RKO (cell line): Measurements from ENCODE around the gene DNAJC7.
A peak's percentile ranks its signal among the peaks of the same experiment; 100 is the strongest.
"Not testable (repeated sequence)": the region's sequence is repeated elsewhere in the genome, so short reads cannot be mapped to it uniquely, and the experiment has no call there.

ENCODE experiments used
- DNase-seq: peaks from one replicate; pipeline ENCODE4 v3.0.0-alpha.2; 2016; ENCODE audit warnings: low spot score

Gene DNAJC7

DNA sequence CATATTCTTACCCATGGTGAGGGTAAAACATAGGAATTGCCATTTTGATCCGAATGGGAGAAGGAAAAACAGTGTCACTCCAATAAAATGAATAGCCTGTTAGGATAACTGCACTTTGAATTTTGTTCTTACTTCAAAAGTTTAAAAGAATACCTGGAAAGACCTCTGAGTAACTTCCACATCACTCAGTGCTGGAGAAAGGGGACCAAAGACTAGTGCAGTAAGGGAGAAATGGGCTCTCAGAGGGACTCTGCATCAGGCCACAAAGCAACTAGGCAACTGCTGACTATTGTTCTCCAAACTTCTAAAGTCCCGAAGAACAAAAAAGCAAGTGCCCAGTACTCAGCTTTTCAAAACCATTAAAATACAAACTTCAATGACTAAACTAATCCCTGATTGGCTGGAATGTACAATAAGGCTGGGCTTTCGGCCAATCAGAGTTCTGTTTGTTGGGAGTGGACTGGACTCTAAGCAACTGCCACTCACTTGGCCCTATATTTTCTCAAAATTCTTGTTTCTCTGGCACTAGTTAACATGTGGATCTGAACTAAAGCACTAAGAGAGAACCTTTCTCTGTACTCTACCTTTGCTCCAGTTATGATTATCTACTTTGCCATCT is 6.2 kb downstream of the DNAJC7 start:
- no peak for DNase-seq

- not testable (repeated sequence) for DNase-seq
Observed at GRCh38 chr17:42010266-42010680, 7.0 kb downstream of the DNAJC7 start.

DNA sequence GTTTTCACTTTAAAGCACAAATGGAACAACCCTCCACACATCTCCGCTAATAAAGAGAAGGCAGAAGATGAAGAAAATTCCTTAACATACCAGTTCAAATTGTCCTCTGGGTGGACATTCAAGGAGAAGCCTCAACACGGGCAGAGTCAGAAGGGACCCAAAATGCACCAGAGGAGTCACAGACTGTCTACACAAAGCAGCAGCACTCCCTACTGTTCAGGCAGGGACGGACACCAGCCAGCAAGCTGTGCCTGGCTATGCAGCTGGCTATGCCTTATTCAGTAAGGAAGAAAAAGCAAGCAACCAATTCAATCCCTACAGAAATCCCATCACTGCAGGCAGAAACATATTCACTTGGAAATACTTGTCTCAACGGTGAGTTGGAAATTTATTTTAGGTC is 8.1 kb downstream of the DNAJC7 start:
- DNase-seq, result peak; percentile 26

DNA sequence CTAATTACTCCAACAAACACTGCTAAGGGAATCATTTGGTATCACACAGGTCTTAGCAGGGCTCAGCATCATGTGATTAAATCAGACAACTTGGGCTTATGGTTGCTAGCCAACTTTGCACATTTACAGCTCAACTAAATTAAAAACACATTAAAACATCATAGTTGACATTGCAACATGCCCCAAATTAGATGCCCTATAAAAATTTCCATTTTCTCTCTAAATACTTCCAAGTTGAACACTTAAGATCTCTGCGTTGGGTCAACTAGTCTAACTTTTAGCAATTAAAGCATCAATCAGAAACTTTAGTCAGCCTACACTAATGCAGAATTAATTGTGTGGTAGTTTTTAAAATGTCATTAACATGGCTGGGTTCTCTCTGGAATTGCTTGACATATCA is 12.1 kb downstream of the DNAJC7 start:
- DNase-seq, result no peak

GRCh38 chr17:42002792-42003301 is 14.4 kb downstream of the DNAJC7 start:
- peak; percentile 16 for DNase-seq

GRCh38 chr17:42002175-42002791 is 15.0 kb downstream of the DNAJC7 start:
- no peak for DNase-seq

DNA sequence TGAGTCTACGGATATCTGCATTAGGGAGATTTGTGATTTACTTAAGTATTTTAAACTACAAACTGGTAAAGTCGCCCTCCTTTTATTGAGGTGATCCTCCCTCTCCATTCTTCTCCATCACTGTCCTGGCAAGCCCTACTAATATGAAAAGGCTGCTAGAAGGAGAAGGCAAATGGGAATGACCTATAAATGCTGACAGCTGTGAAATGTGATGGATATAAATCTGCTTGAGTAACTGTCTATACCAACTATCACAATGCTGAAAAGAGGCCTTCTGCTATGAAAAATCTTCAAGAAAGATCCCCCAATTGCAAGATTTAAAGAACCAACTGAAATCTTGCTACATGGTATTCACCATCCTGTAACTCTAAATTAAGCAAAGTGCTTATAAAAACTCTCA is 15.5 kb downstream of the DNAJC7 start:
- no peak for DNase-seq

GRCh38 chr17:42000413-42001133 is 16.7 kb downstream of the DNAJC7 start:
- DNase-seq, result no peak

DNA sequence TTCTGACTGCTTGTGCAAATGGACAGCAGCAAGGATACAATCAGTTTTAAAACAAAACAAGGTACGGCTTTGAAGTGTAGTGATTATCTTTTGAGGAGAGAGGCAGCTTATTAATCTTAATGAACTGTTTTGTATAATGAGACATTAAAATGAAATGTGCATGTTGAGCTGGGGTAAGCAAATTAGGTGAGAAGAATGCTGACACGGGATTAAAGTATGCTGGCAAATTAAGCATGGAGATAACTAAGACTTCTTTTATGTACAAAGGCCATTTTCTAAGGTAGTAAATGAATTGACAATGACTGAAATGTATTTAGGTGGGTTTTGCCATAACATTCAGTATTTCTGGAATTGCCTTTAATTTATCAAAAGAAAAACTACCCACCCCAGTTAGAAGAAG is 18.7 kb downstream of the DNAJC7 start:
- DNase-seq, result no peak

- DNase-seq, result no peak
Observed at GRCh38 chr17:41996855-41997164, 20.4 kb downstream of the DNAJC7 start.

DNA sequence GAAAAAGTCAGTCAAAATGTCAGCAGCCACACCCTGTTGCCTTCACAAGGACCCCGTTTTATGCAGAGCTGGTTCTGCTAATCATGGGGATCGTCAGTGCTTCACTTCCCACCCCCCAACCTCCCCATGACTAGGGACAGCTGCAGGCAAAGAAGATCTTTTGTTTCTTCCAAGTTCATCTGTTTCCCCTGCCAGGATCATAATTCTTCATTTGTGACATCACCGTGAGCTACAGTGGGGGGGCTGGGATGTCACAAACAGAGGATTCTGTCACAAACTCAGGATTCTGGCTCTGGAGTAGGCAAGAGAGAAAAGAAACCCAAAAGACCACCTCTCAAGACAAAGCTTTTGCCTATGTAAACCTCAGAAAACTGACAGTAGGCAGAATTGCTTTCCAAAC is 24.7 kb downstream of the DNAJC7 start:
- no peak for DNase-seq

DNA sequence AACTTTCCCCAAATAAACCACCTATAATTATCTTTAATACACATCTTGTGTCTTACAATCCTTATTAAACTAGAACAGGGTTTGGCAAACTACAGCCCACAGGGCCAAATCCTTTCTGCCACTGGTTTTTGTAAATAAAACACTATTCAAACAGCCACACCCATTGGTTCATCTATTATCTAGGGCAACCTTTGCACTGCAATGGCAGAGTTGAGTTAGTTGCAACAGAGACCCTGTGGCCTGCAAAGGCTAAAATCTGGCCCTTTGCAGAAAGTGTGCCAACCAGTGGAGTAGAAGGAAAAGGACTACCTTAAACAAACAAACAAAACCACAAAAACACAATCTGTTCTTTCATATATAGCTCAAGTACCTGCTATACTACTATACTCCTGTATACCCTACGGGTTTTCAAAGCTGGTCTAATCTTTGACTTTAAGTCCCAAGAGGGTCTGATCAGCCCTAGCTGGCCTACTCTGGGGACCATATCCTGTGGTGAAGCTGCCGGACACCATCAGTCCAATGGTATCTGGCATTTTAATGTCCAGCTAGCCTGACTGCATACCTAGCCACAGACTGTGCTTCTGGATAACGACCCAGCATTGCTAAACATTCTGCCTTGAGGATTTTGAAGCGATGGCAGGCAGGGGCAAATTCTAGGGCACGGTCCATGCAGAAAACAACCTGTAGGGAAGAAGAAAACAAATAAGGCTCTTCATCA is 27.4 kb downstream of the DNAJC7 start:
- DNase-seq, result no peak

- DNase-seq, result no peak
Observed at GRCh38 chr17:41988418-41988817, 28.8 kb downstream of the DNAJC7 start.

- DNase-seq, result no peak
Observed at GRCh38 chr17:41987642-41988041, 29.6 kb downstream of the DNAJC7 start.

GRCh38 chr17:41986634-41987033 is 30.6 kb downstream of the DNAJC7 start:
- no peak for DNase-seq

GRCh38 chr17:41985919-41986318 is 31.3 kb downstream of the DNAJC7 start:
- no peak for DNase-seq

DNA sequence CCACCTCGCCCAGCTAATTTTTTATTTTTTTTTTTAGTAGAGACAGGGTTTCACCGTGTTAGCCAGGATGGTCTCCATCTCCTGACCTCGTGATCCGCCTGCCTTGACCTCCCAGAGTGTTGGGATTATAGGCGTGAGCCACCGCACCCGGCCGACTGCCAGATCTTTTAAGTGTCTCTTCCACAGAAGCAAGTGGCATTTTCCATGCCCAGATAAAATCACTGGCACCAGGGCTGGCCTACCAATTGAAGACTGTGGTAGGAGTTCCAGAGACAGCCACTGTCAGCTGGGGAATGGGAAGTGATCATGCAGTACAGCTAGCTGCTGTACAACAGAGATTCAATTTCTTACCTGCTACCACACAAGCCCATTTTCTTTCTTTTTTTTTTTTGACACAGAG is 32.8 kb downstream of the DNAJC7 start:
- no peak for DNase-seq

DNA sequence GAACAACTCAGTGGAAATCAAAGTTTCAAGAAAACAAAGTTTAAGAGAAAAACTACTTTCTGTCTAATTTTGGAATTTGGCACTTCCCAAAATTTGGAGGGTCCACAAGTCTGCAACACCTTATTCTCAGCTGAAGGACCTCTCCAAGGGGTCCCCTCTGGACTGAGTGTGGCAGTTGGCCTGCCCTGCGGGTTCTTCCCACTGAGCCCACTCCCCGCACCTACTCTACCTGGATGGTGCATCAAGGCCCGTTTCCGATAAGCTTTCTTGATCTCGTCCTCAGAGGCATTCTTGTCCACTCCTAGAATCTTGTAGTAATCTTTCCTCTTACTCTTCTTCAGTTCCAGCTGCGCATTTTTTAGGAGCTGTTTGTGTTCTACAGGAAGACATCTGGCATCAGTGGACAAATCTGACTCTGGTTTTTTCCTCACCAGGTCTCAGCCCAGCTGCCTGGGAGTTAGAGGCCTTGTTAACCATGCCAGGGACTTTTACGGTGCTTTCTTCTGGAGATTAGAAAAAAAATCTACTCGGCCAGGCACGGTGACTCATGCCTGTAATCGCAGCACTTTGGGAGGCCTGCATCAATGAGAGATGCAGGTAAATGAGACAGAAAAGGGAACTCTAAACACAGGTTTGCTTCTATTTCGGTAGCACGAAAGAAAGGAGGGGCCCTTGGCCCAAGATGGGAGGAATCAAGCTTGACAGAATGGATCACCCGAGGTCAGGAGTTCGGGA is 35.0 kb downstream of the DNAJC7 start:
- DNase-seq, result no peak

DNA sequence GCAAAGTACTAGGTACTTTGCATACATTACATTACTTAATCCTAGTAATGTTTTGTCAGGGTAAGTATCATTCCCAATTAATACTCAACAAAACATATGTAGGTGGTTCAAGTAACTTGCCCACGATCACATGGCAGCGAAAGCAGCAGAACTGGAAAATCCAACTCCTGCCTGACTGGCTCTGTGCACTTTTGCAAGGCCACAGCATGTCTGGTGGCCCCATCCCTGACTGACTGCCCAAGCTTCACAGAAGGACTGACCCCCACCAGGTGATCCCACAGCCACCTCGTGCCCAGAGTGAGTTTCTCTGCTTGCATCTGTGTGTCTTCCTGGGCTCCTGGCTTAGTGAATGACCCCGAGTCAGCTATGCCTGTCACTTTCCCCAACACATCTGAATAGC is 39.2 kb downstream of the DNAJC7 start:
- no peak for DNase-seq

GRCh38 chr17:41976142-41976768 is 41.0 kb downstream of the DNAJC7 start:
- no peak for DNase-seq
